PC-9 (cell line): ENCODE measurements around the gene REV3L.

Experiments
- CTCF ChIP-seq: fragments of 200-600 bp; sonication (generic); conservative IDR thresholded peaks from 2 replicates; pipeline ENCODE4 v1.6.1; 2017; ENCODE audit warnings: mixed run types, antibody characterized with exemption, mild to moderate bottlenecking, moderate library complexity
- EZH2 ChIP-seq: fragments of 200-600 bp; sonication (generic); IDR thresholded peaks from 2 replicates; pipeline ENCODE4 v1.8.0; 2017; ENCODE audit warnings: antibody characterized with exemption, low read depth

- no peak for TF ChIP-seq CTCF
- TF ChIP-seq EZH2 = no peak
Measured at GRCh38 chr6:111470991-111471390, 12.0 kb downstream of the REV3L start.
